LNCaP clone FGC (cell line): Measurements from ENCODE around the gene FAM162A.

Experiments used
- DNase-seq: peaks from one replicate; pipeline ENCODE4 v3.0.0-alpha.2; 2011; ENCODE audit warnings: low read depth
- H3K4me3 ChIP-seq: 2 replicates; pipeline ENCODE4 v1.5.1; 2011; ENCODE audit warnings: mild to moderate bottlenecking, low read depth, low read length, control low read depth
- CTCF ChIP-seq: IDR thresholded peaks from 2 replicates; pipeline ENCODE4 v1.5.1; 2012; ENCODE audit warnings: mild to moderate bottlenecking; ENCODE audit not compliant: control insufficient read depth, insufficient read depth; ENCODE audit errors: extremely low read depth

FAM162A gene

DNA sequence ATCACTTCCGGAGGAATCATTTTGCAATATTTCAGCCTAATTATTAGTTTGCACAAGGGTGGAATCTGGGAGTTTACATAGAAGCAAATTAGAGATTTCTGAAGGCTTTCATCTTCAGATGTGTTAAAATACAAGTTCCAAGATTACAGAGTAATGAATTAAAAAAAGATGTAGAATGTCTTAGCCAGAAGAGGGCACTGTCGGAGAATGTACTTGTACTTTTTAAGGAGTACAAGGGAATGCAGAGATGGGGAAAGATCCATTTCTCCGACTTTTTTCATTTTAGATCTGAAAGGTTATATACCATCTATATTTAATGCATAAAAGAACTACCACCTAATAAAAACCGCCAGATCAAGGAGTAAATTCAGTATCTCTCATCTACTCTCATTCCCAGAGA is 75.0 kb downstream of the FAM162A start:
- DNase-seq: peak; percentile 28
- no peak overlapping the region for H3K4me3 ChIP-seq
- peak; percentile 53 for TF ChIP-seq CTCF

GRCh38 chr3:122461806-122462205 is 77.8 kb downstream of the FAM162A start:
- no peak for TF ChIP-seq CTCF
- no peak for DNase-seq
- no peak overlapping the region for H3K4me3 ChIP-seq
